Measurements from ENCODE around the gene TBX18.
A peak's percentile ranks its signal among the peaks of the same experiment; 100 is the strongest.

DNA sequence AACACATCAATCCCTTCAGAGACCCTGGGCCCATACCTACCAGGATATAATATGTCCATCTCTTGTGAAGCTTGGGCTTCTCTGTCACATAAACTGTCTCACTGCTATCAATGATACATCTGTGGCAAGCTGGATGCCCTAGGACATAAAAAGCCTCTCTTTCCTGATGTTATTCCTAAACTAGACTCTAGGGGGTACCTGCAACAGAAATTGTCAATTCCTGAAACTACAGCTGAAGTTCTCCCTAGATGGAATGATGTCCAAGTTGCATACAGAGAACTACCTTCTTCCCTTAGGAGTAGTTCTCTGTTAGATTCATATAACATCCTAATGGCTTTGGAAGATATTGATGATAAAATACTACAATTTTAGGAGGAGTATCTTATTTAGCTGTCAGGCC lies 35.8 kb downstream of the TBX18 start:
- no peak for TF ChIP-seq EZH2phosphoT487 (IDR thresholded peaks at IDR 0.05; ENCODE audit: borderline replicate concordance, low read depth, low read length)
- TF ChIP-seq CTCF (conservative IDR thresholded peaks at IDR 0.05; ENCODE audit: low read length), result peak; percentile 54
